ENCODE measurements around the gene REXO5.

- TF ChIP-seq TAF1 (IDR thresholded peaks at IDR 0.05; ENCODE audit: borderline replicate concordance, insufficient read depth, low read length) (no peak), REST (IDR thresholded peaks at IDR 0.05; ENCODE audit: insufficient read depth in 1 of 2, low read depth in 2 of 2, low read length in 2 of 2) (no peak)
Measured at GRCh38 chr16:20853981-20854620, 47.8 kb downstream of the REXO5 start.

Measured in PFSK-1 (cell line).